ENCODE results near the gene THAP7.

DNA sequence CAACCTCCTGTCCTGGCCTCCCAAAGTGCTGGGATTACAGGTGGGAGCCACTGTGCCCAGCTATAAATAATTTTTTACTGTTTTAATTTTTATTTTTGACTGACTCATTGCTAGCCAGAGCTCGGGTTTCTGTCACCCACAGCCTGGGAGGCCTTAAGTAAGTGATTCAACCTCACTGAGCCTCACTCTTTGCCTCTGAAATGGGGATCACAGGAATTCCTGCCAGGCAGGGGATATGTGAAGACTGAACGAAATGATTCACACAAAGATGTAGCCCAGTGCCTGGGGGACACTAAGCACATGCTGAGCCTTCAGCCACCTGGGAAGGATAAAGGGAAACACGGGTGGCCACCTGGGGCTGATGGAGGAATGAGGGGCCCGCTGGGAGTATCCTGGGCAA is 40.0 kb upstream of the THAP7 start:
- TF ChIP-seq TCF7L2 (IDR thresholded peaks at IDR 0.05; ENCODE audit: low read depth, low read length) (no peak), POLR2AphosphoS5 (IDR thresholded peaks at IDR 0.05; ENCODE audit: low read depth, low read length) (no peak)
- TF ChIP-seq, protein P1, sequence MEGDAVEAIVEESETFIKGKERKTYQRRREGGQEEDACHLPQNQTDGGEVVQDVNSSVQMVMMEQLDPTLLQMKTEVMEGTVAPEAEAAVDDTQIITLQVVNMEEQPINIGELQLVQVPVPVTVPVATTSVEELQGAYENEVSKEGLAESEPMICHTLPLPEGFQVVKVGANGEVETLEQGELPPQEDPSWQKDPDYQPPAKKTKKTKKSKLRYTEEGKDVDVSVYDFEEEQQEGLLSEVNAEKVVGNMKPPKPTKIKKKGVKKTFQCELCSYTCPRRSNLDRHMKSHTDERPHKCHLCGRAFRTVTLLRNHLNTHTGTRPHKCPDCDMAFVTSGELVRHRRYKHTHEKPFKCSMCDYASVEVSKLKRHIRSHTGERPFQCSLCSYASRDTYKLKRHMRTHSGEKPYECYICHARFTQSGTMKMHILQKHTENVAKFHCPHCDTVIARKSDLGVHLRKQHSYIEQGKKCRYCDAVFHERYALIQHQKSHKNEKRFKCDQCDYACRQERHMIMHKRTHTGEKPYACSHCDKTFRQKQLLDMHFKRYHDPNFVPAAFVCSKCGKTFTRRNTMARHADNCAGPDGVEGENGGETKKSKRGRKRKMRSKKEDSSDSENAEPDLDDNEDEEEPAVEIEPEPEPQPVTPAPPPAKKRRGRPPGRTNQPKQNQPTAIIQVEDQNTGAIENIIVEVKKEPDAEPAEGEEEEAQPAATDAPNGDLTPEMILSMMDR (IDR thresholded peaks at IDR 0.05) = no peak

Measured in Panc1 (cell line).